Effector CD8-positive, alpha-beta T cell (primary cell): ENCODE data around the gene LSM8.
"Not testable (repeated sequence)": the region's sequence is repeated elsewhere in the genome, so short reads cannot be mapped to it uniquely, and the experiment has no call there.

Experiments used
- DNase-seq: peaks from one replicate; lab custom pipeline; 2025; lab: John Stamatoyannopoulos, UW

LSM8 gene

GRCh38 chr7:118214051-118214832, 30.3 kb downstream of the LSM8 start:
- peak; percentile 82 for DNase-seq

GRCh38 chr7:118214833-118215182, 30.8 kb downstream of the LSM8 start:
- no peak for DNase-seq

DNA sequence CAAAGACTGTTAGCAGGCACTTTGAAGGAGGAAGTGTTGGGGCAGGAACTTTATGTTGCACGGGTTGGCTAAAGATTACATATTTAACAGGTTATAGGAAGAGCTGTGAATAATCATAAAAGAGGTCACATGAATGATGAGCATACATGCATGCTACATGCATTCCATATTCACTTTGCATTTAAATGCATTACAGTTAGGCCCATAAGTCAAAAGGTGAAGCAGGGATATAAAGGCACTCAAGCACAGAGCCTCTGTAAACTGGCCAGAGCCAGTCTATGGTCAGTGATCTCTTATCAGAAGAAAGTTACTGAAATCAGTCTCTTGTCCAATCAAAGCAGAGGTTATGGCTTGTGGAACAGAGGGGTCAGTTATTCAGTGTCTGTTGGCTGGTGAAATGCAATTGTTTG, 33.3 kb downstream of the LSM8 start:
- DNase-seq: no peak

DNA sequence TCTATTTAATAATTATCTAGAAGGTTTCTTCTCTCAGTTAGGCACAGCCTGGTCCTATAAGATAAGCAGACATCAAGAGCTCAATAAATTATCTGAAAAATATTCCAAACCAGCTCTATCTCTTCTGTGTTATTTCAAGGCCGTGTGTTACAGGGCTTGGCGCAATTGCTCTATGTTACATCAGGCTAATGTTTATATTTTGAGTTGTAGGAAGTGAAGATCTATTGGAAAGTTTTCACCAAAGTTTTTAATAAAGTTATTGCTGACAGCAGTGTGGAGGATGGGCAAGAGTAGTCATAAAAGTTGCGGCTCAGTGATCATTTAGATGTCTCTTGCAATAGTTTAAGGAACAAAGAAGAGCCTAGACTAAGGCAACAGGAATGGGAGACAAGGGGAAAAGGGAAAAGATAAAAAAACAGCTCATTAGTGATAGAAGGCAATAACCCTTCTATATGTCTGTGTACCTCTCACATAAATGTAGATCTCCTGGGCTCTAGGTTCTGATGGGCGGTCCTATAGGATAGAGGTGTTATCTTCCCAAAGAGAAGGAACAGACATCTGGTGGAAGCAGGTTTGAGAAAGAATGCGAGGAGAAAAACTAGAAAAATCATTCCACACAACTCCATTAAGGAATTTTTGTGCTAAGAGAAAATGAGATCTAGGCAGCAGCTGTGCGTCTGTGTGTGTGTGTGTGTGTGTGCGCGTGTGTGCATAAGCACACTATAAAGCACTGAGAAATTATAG, 34.6 kb downstream of the LSM8 start:
- DNase-seq: no peak

DNA sequence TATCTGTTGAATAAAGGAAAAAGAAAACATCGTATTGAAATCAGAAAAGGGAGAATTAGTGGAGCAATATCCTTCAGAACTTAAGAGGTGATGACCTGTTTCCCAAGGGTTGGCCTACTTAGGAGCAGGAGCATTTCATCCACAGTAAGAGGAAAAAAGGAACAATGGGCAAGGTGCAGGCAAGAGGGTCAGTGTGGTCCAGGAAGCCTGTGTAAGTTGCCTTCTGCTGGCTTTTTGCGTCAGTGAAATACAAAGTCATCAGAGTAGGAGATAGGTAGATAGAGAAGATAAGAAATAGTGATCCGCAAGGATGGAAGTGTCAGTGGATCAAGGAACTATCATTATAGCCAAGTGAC, 35.2 kb downstream of the LSM8 start:
- no peak for DNase-seq

GRCh38 chr7:118220583-118220982, 36.6 kb downstream of the LSM8 start:
- no peak for DNase-seq

GRCh38 chr7:118222591-118222990, 38.6 kb downstream of the LSM8 start:
- no peak for DNase-seq

GRCh38 chr7:118224521-118224920, 40.6 kb downstream of the LSM8 start, which contains the start of gene ANKRD7:
Gene ANKRD7, plus strand, starts transcription at chr7:118224704. Its CDS starts 127 bp downstream, at chr7:118224831.
- no peak for DNase-seq

DNA sequence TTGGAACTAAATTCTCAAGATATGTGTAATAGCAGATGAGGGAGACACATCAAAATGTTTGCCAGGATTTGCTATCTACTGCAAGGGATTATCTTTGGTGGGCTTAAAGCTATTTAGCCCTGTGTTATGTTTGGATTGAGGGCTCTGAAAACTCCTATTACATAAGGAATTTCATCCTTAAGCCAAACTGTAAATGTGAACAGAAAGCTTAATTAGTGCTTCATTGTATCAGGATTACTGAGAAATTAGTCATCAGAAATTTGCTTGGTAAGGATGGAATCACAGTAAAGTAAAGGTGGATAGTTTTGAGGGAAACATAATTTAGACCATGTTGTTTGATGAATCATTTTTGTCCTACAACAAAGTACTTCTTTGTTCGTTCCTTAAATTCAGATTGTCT, 48.9 kb downstream of the LSM8 start:
- no peak for DNase-seq

- DNase-seq: no peak
Observed at GRCh38 chr7:118233799-118234198, 49.8 kb downstream of the LSM8 start.

DNA sequence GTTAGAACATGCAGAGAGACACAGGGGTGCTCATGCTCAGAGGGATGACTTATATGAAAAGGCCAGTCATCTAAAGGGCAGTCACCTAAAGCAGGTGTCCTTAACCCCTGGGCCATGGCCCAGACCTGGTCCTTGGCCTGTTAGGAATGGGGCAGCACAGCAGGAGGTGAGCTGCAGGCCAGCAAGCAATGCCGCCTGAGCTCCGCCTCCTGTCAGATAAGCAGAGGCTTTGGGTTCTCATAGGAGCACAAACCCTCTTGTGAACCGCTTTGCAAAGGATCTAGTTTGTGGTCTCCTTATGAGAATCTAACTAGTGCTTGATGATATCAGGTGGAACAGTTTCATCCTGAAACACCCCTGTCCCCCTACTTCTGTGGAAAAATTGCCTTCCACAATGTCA, 55.0 kb downstream of the LSM8 start:
- DNase-seq: no peak

- not testable (repeated sequence) for DNase-seq
Observed at GRCh38 chr7:118240320-118240719, 56.4 kb downstream of the LSM8 start.
